HG03571 (cell line): ENCODE results near the gene ZNF30.
"Not testable (repeated sequence)": the region's sequence is repeated elsewhere in the genome, so short reads cannot be mapped to it uniquely, and the experiment has no call there.

Experiments used
- ATAC-seq: cut with Tn5 transposase; IDR thresholded peaks from one replicate; pipeline ENCODE4 v1.9.1; 2021; ENCODE audit not compliant: unreplicated experiment

ZNF30 gene

DNA sequence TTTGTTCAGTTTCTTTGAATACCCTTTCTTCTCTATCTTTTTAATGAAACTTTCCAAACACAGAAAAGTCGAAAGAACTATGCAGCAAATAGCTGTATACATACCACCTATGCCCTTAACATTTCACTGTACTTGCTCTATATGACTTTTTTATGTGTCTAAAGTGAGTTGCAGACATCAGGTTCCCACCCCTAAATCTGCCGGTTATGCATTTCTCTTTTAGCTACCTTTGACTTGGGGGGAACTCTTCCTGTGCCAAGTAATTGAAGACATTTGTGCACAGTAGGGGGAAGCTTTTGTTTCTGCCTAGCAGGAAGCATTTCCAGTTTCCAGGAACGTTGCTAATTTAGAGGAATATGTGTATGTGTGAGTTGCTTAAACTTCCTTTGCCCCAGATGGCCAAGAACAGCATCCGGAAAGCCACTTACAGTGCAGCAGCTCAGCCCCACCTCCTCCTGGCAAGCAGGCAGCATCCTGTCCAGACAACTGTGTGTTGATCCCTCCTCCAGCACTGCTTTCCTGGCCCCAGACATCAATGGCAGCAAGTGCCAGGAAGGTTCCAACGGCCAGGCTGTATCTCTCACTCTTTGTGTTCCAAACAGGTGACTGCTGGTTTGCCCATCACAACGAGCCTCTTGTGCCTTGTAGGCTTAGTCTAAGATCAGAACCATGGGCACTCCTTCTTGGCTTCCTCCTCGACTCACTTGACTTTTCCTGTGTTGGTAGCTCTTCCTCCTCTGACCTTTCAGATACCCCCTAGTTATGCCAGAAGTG lies 58.7 kb downstream of the ZNF30 start:
- ATAC-seq, result no peak

DNA sequence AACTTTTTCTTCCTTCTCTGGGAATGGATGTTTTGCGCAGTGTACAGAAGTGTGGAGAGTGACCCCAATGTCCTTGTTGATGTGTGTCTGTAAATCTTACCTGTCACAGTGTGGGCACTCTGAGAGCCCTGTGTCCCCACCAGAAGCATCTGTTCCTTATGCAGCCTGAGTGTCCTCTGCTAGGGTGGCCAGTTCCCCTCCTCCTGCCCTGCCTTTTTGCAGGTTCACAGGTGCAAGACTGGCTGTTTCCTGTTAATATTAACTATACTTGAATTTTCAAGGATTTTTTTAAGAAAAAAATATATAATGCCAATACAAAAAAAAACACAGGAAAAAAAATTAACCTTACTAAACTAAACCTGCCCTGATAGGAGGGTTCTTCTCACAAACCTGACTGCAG lies 61.4 kb downstream of the ZNF30 start:
- no peak for ATAC-seq

DNA sequence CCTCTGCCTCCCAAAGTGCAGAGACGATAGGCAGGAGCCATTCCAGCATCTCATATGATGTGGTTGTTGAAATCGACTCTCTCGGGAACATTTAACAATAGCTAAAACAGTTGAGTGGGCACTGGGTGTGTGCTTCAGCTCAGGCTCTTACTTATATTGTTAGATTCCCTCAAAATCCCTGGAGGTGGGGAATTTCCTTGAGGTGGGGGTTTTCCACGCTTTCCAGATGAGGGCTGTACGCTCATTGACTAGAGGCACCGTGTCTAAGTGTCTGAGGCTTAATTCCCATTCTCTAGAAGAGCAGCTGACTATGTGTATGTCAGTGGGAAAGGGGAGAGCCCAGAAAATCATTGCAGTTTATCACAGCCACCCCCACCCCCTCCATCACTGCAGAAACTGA lies 62.6 kb downstream of the ZNF30 start:
- no peak for ATAC-seq

DNA sequence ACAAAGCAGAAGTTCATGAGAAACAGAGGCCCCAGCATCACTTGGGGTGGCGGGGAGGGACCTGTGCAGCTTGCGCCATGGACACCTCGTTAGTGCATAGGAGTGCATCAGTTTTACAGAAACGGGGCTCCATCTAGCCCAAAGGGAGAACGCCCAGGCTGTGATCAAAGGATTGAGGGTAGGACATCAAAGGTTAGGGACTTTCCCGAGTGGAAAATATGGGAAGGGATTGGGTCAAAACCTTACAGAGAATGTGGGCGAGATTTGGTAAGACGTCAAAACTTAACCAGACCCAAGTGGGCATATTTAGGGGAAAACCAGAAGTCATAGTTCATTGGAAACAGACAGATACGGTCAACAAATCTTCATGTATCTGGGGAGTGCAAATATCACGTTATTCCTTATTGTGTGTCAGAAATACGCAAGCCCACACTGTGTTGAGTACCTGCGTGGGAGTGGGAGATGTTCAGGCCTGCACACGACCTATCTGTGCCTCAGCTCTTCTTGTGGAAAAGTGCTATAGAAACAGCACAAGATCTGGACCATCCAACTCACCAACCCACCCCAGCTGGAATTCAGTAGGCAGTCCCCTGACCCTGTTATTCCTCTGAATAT lies 64.0 kb downstream of the ZNF30 start:
- ATAC-seq, result no peak

DNA sequence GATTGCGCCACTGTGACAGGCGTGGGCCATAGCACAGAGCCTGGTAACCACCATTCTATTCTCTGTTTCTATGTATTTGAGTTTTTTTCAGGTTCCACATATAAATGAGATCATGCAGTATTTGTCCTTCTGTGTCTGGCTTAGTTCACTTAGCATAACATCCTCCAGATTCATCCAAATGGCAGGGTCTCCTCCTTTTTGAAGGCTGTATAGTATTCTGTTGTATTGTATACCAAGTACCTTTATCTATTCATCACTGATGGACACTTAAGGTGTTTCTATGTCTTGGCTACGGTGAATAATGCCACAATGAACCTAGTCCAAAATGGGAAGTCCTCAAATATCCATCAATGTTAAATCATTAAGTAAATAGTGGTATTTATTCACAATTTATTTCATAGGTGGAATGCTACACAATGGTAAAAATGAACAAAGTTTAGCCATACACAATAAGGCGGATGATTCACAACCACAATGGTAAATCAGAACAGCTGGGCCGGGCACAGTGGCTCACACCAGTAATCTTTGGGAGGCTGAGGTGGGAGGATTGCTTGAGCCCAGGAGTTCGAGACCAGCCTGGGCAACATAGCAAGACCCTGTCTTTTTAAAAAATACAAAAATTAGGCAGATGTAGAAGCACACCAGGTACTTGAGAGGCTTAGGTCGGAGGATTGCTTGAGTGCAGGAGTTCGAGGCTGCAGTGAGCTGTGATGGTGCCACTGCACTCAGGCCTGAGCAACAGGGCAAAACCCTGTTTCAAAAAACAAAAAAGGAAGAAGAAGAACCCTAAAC lies 65.0 kb downstream of the ZNF30 start:
- no peak for ATAC-seq

DNA sequence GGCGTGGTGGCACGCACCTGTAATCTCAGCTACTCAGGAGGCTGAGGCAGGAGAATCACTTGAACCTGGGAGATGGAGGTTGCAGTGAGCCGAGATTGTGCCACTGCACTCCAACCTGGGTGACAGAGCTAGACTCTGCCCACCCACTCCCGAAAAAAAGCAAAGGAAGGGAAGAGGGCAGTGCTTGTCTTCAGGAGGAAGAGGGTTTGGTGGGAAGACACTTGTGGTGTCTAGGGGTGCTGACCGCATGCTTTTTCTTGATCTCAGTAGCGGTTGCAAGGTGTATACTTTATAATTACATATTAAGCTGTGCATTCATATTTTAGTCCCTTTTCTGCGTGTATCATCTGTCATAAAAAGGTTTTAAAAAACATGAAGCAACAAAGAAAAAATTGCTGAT lies 65.9 kb downstream of the ZNF30 start:
- ATAC-seq, result not testable (repeated sequence)

DNA sequence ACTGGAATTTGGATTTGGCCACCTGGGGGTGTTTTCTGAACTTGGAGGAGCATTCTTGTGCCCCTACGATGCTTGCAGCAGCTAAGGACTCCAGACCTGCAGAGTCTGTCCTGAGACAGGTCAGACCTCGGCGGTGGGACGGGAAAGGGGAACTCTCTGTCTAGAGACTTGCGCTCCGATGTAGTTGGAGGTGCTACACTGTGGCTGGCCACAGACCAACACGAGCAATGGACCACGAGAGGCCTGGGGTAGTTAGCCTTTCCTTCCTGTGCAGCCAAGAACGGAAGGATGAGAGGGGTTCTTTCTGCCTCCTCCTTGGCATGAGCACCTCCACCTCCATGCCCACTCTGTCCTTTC lies 67.6 kb downstream of the ZNF30 start:
- ATAC-seq, result no peak
